GM18858 (cell line): ENCODE data around the gene MYRF.

Experiments used
- ATAC-seq: cut with Tn5 transposase; IDR thresholded peaks from one replicate; pipeline ENCODE4 v1.9.1; 2021; ENCODE audit not compliant: unreplicated experiment

Gene MYRF

GRCh38 chr11:61793083-61793828 is 40.8 kb downstream of the MYRF start:
- ATAC-seq: no peak

- no peak for ATAC-seq
Observed at GRCh38 chr11:61793829-61794204, 41.4 kb downstream of the MYRF start.

- no peak for ATAC-seq
Observed at GRCh38 chr11:61794579-61794978, 42.1 kb downstream of the MYRF start.

GRCh38 chr11:61795459-61795858 is 43.0 kb downstream of the MYRF start:
- ATAC-seq: no peak

- ATAC-seq: no peak
Observed at GRCh38 chr11:61795876-61796526, 43.6 kb downstream of the MYRF start.

GRCh38 chr11:61797263-61797944 is 45.0 kb downstream of the MYRF start:
- no peak for ATAC-seq

- ATAC-seq: no peak
Observed at GRCh38 chr11:61799665-61800284, 47.3 kb downstream of the MYRF start.

- no peak for ATAC-seq
Observed at GRCh38 chr11:61800331-61801281, 48.2 kb downstream of the MYRF start.

GRCh38 chr11:61802605-61803004 is 50.2 kb downstream of the MYRF start:
- no peak for ATAC-seq

- ATAC-seq: no peak
Observed at GRCh38 chr11:61803889-61804647, 51.6 kb downstream of the MYRF start.

GRCh38 chr11:61805146-61805545 is 52.7 kb downstream of the MYRF start:
- no peak for ATAC-seq

GRCh38 chr11:61806785-61807184 is 54.3 kb downstream of the MYRF start:
- no peak for ATAC-seq

- no peak for ATAC-seq
Observed at GRCh38 chr11:61810671-61811175, 58.3 kb downstream of the MYRF start.

GRCh38 chr11:61811831-61812230 is 59.4 kb downstream of the MYRF start:
- ATAC-seq: no peak

- ATAC-seq: no peak
Observed at GRCh38 chr11:61812736-61813411, 60.4 kb downstream of the MYRF start.

- no peak for ATAC-seq
Observed at GRCh38 chr11:61814247-61814957, 62.0 kb downstream of the MYRF start.

GRCh38 chr11:61814958-61815789 is 62.7 kb downstream of the MYRF start:
- peak; percentile 55 for ATAC-seq
